ENCODE measurements around the gene CLSTN2. TPM values are rescaled to one million over a fixed set of nuclear protein-coding genes. Genes with fewer than 3 reads are reported as not detected.

The CLSTN2 gene
- total RNA-seq, 1 donor from 2014 or later, result not detected

DNA sequence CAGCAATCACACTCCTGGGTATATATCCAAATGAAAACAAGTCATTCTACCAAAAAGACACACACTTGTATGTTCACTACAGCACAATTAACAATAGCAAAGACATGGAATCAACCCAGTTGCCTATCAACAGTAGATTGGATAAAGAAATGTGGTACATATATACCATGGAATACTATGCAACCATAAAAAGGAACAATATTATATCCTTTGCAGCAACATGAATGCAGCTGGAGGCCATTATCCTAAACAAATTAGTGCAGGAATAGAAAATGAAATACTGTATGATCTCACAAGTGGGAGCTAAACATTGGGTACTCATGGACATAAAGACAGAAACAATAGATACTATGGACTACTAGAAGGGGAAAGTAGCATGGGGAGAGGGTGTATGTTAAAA lies 224.7 kb downstream of the CLSTN2 start:
- Mint-ChIP-seq H3K27ac (no peak overlapping the region), H3K36me3 (ENCODE audit: low read depth) (no peaks in the 10 kb centered on the region), H3K9me3 (no peaks in the 10 kb centered on the region), H3K4me1 (no peaks in the 10 kb centered on the region), H3K27me3 (peaks cover 3% of the 10 kb centered on the region), H3K4me3 (no peak overlapping the region)
- CTCF ChIA-PET, result no interaction called here
- ATAC-seq (ENCODE audit: low read depth) (no peak), DNase-seq (no peak)
- POLR2A ChIA-PET, result no interaction called here
- intact Hi-C loops (cut with micrococcal nuclease), result no loop called here
- TF ChIP-seq, protein P1, sequence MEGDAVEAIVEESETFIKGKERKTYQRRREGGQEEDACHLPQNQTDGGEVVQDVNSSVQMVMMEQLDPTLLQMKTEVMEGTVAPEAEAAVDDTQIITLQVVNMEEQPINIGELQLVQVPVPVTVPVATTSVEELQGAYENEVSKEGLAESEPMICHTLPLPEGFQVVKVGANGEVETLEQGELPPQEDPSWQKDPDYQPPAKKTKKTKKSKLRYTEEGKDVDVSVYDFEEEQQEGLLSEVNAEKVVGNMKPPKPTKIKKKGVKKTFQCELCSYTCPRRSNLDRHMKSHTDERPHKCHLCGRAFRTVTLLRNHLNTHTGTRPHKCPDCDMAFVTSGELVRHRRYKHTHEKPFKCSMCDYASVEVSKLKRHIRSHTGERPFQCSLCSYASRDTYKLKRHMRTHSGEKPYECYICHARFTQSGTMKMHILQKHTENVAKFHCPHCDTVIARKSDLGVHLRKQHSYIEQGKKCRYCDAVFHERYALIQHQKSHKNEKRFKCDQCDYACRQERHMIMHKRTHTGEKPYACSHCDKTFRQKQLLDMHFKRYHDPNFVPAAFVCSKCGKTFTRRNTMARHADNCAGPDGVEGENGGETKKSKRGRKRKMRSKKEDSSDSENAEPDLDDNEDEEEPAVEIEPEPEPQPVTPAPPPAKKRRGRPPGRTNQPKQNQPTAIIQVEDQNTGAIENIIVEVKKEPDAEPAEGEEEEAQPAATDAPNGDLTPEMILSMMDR (IDR thresholded peaks at IDR 0.05), result no peak

DNA sequence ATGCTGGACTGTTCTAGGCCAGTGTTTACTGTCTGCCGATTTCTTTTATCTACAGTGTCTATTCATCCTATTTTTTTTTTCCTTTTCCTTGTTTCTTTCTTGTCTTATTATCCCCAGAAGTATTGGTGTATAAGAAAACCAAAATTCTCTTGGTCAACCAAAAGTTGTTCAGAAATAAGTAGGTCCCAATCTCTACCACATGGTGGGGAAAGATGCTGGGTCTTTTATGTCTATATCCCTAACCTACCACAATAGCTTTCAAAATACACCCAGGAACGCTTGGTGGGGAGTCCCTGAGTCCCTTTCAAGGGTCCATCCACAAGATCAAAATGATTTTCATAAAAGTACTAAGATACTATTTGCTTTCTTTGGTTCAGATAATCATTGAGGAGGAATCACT lies 225.6 kb downstream of the CLSTN2 start:
- ATAC-seq (ENCODE audit: low read depth), result no peak
- H3K9me3 Mint-ChIP-seq, result no peaks in the 10 kb centered on the region

DNA sequence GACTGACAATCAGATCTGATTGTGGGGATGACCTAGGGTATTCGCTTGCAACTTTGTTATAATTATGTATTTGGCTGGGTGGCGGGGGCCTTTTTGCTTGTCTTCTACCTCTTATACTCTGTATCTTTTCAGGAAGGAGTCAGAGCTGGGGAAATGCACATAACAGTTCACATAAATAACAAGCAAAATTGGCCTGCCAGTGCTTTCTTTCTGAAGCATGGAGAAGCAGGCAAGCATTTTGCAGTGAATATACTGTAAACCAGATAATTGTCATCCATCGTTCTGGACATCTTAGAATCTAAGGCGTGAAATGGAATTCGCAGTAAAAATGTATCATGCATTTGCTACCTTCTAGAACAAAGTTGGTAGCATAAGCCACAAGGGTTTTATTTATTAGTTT lies 227.6 kb downstream of the CLSTN2 start:
- no peak overlapping the region for H3K4me3 Mint-ChIP-seq
- H3K27me3 Mint-ChIP-seq, result peaks cover 3% of the 10 kb centered on the region
- DNase-seq, result no peak
- ChIA-PET POLR2A (no interaction called here), CTCF (no interaction called here)
- TF ChIP-seq, protein P1 (IDR thresholded peaks at IDR 0.05), result no peak
- H3K4me1 Mint-ChIP-seq, result no peaks in the 10 kb centered on the region
- H3K36me3 Mint-ChIP-seq (ENCODE audit: low read depth), result no peaks in the 10 kb centered on the region
- ATAC-seq (ENCODE audit: low read depth), result no peak
- intact Hi-C loops (cut with micrococcal nuclease), result no loop called here
- H3K9me3 Mint-ChIP-seq, result no peaks in the 10 kb centered on the region
- no peak overlapping the region for H3K27ac Mint-ChIP-seq

More for the DNA sequence above, 225.6 kb downstream of the CLSTN2 start:
- POLR2A ChIA-PET, result no interaction called here
- DNase-seq, result no peak
- Mint-ChIP-seq H3K4me1 (no peaks in the 10 kb centered on the region), H3K27ac (no peak overlapping the region), H3K27me3 (peaks cover 3% of the 10 kb centered on the region), H3K36me3 (ENCODE audit: low read depth) (no peaks in the 10 kb centered on the region), H3K4me3 (no peak overlapping the region)
- CTCF ChIA-PET, result no interaction called here
- TF ChIP-seq, protein P1 (IDR thresholded peaks at IDR 0.05), result no peak
- intact Hi-C loops (cut with micrococcal nuclease), result no loop called here

DNA sequence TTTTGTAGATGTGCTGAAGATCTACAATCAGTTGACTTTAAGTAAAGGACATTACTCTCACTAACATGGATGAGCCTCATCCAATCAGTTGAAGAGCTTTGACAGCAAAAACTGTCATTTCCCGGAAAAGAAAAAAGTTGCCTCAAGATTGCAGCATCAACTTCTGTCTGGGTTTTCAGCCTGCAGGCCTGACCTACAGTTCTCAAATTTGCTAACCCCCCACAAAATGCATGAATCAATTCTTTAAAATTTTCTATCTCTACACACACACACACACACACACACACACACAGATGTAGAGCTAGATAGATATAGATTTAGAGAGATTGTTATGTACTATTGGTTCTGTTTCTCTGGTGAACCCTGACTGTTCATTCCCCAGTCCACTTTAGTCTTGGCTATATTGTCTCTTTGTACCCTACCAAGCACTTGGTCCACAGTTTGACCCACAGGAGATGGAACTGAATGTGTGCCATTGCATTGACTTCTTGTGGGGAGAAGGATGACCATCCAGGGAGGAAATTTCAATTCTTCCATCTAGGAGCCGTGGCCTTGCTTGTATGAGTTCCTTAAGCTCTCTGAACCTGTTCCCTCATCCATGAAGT lies 228.3 kb downstream of the CLSTN2 start:
- Mint-ChIP-seq H3K4me1 (no peaks in the 10 kb centered on the region), H3K27ac (no peak overlapping the region), H3K27me3 (peaks cover 3% of the 10 kb centered on the region), H3K4me3 (no peak overlapping the region), H3K9me3 (no peaks in the 10 kb centered on the region), H3K36me3 (ENCODE audit: low read depth) (no peaks in the 10 kb centered on the region)
- POLR2A ChIA-PET, result no interaction called here
- ATAC-seq (ENCODE audit: low read depth) (no peak), DNase-seq (no peak)
- CTCF ChIA-PET, result no interaction called here
- TF ChIP-seq, protein P1 (IDR thresholded peaks at IDR 0.05), result no peak
- intact Hi-C loops (cut with micrococcal nuclease), result no loop called here

DNA sequence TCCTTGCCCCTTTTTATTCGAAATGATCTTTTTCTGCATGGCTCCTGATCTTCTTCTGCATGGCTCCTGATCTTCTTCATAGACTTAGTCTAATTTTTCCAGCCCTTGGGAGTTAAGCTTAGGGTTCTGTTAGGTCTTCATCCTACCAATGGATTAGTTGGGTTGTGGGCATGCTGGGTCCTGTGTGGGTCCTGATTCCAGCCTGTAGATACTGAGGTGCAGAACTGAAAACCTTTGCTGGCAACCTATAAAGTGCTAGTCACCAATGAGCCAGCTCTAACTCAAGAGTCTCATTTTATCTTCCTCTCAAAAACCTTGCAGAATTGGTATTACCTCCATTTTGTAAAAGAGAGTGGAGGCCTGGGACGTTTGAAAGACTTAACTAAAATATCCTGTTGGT lies 229.2 kb downstream of the CLSTN2 start:
- POLR2A ChIA-PET, result no interaction called here
- DNase-seq, result no peak
- Mint-ChIP-seq H3K4me3 (no peak overlapping the region), H3K4me1 (no peaks in the 10 kb centered on the region), H3K27ac (no peak overlapping the region), H3K36me3 (ENCODE audit: low read depth) (no peaks in the 10 kb centered on the region), H3K9me3 (no peaks in the 10 kb centered on the region), H3K27me3 (peaks cover 3% of the 10 kb centered on the region)
- TF ChIP-seq, protein P1 (IDR thresholded peaks at IDR 0.05), result no peak
- CTCF ChIA-PET, result no interaction called here
- ATAC-seq (ENCODE audit: low read depth), result no peak
- intact Hi-C loops (cut with micrococcal nuclease), result no loop called here

Data from activated B cell treated with CpG ODN at 0.5 μM for 24 hours (primary cell).